H9 (cell line): ENCODE results near the gene RAP1GAP2. TPM values are rescaled to one million over a fixed set of nuclear protein-coding genes. Genes with fewer than 3 reads are reported as not detected.
A peak's percentile ranks its signal among the peaks of the same experiment; 100 is the strongest.

ENCODE experiments used
- DNase-seq: peaks from one replicate; pipeline ENCODE4 v3.0.0-alpha.2; 2017
- H2AFZ ChIP-seq: one replicate; pipeline ENCODE4 v1.6.1; 2013; ENCODE audit warnings: mild to moderate bottlenecking, low read length, control low read depth, moderate library complexity
- H2AK5ac ChIP-seq: 2 replicates; pipeline ENCODE4 v1.6.1; 2013; ENCODE audit warnings: low read length, control low read depth, mixed read lengths; ENCODE audit not compliant: insufficient read length
- H2BK120ac ChIP-seq: one replicate; pipeline ENCODE4 v1.6.1; 2013; ENCODE audit warnings: low read depth, mild to moderate bottlenecking, low read length, control low read depth, inconsistent platforms; ENCODE audit not compliant: poor library complexity, severe bottlenecking
- H2BK12ac ChIP-seq: 2 replicates; pipeline ENCODE4 v1.6.1; 2013; ENCODE audit warnings: low read length, control low read depth, mixed read lengths, low read depth; ENCODE audit not compliant: insufficient read length
- H2BK15ac ChIP-seq: 2 replicates; pipeline ENCODE4 v1.6.1; 2013; ENCODE audit warnings: low read depth, low read length, control low read depth
- H2BK20ac ChIP-seq: one replicate; pipeline ENCODE4 v1.6.1; 2013; ENCODE audit warnings: low read depth, mild to moderate bottlenecking, low read length, control low read depth, inconsistent platforms; ENCODE audit not compliant: poor library complexity, severe bottlenecking
- H2BK5ac ChIP-seq: 2 replicates; pipeline ENCODE4 v1.6.1; 2013; ENCODE audit warnings: low read length, control low read depth, mixed read lengths; ENCODE audit not compliant: insufficient read length
- H3K14ac ChIP-seq: 2 replicates; pipeline ENCODE4 v1.6.1; 2013; ENCODE audit warnings: low read length, control low read depth; ENCODE audit not compliant: insufficient read depth
- H3K18ac ChIP-seq: 2 replicates; pipeline ENCODE4 v1.6.1; 2013; ENCODE audit warnings: low read depth, mild to moderate bottlenecking, mixed read lengths, low read length, control low read depth; ENCODE audit not compliant: insufficient read length
- H3K23ac ChIP-seq: 2 replicates; pipeline ENCODE4 v1.6.1; 2013; ENCODE audit warnings: low read length, control low read depth, mixed read lengths, low read depth; ENCODE audit not compliant: insufficient read length
- H3K23me2 ChIP-seq: 2 replicates; pipeline ENCODE4 v1.6.1; 2013; ENCODE audit warnings: low read depth, mild to moderate bottlenecking, mixed read lengths, low read length, control low read depth; ENCODE audit not compliant: insufficient read length, poor library complexity, severe bottlenecking
- H3K27ac ChIP-seq: 2 replicates; pipeline ENCODE4 v1.5.1; 2013; ENCODE audit warnings: low read length, control low read depth, mixed read lengths, low read depth; ENCODE audit not compliant: insufficient read length
- H3K27me3 ChIP-seq: 2 replicates; pipeline ENCODE4 v1.6.1; 2013; ENCODE audit warnings: low read length, control low read depth, inconsistent platforms; ENCODE audit not compliant: insufficient read depth
- H3K4ac ChIP-seq: 2 replicates; pipeline ENCODE4 v1.6.1; 2013; ENCODE audit warnings: low read depth, mild to moderate bottlenecking, control low read depth, inconsistent platforms, low read length, moderate library complexity
- H3K4me1 ChIP-seq: 2 replicates; pipeline ENCODE4 v1.6.1; 2013; ENCODE audit warnings: low read length, control low read depth, inconsistent platforms; ENCODE audit not compliant: insufficient read depth
- H3K4me2 ChIP-seq: 2 replicates; pipeline ENCODE4 v1.6.1; 2013; ENCODE audit warnings: low read length, control low read depth, mixed read lengths; ENCODE audit not compliant: insufficient read length, insufficient read depth
- H3K56ac ChIP-seq: 2 replicates; pipeline ENCODE4 v1.6.1; 2013; ENCODE audit warnings: low read depth, mild to moderate bottlenecking, mixed read lengths, low read length, control low read depth; ENCODE audit not compliant: insufficient read length
- H3K79me1 ChIP-seq: 2 replicates; pipeline ENCODE4 v1.6.1; 2013; ENCODE audit warnings: low read depth, mild to moderate bottlenecking, moderate library complexity, low read length, control low read depth, inconsistent platforms; ENCODE audit not compliant: insufficient read depth, poor library complexity, severe bottlenecking
- H3K79me2 ChIP-seq: 2 replicates; pipeline ENCODE4 v1.6.1; 2013; ENCODE audit warnings: low read length, control low read depth, inconsistent platforms; ENCODE audit not compliant: insufficient read depth
- H3K9ac ChIP-seq: 2 replicates; pipeline ENCODE4 v1.6.1; 2013; ENCODE audit warnings: low read length, control low read depth, mixed read lengths; ENCODE audit not compliant: insufficient read length; ENCODE audit errors: extremely low read depth
- H3K9me3 ChIP-seq: one replicate; pipeline ENCODE4 v1.6.1; 2013; ENCODE audit warnings: low read depth, low read length, inconsistent platforms; ENCODE audit not compliant: control insufficient read depth
- H3T11ph ChIP-seq: one replicate; pipeline ENCODE4 v1.6.1; 2013; ENCODE audit warnings: mild to moderate bottlenecking, low read length, control low read depth, inconsistent platforms
- H4K20me1 ChIP-seq: one replicate; pipeline ENCODE4 v1.6.1; 2013; ENCODE audit not compliant: control insufficient read depth, insufficient read length, insufficient read depth
- H4K5ac ChIP-seq: 2 replicates; pipeline ENCODE4 v1.6.1; 2013; ENCODE audit warnings: low read depth, mild to moderate bottlenecking, mixed read lengths, low read length, control low read depth; ENCODE audit not compliant: insufficient read length
- H4K8ac ChIP-seq: replicated peaks from 2 replicates; pipeline ENCODE4 v1.6.1; 2013; ENCODE audit warnings: low read length, control low read depth, mixed read lengths, low read depth; ENCODE audit not compliant: insufficient read length
- H4K91ac ChIP-seq: 2 replicates; pipeline ENCODE4 v1.6.1; 2013; ENCODE audit warnings: low read depth, mild to moderate bottlenecking, moderate library complexity, mixed read lengths, low read length, control low read depth; ENCODE audit not compliant: insufficient read length
- H3K27ac Mint-ChIP-seq, 3 experiments: 2 replicates in 2 of 3; 3 replicates in 1 of 3; pipeline ENCODE4 v1.8.0; 2020 to 2021; ENCODE audit warnings: mixed read lengths in 3 of 3, mild to moderate bottlenecking in 1 of 3, moderate library complexity in 1 of 3
- H3K27me3 Mint-ChIP-seq: 2 replicates; pipeline ENCODE4 v1.8.0; 2021; ENCODE audit warnings: low read depth, mild to moderate bottlenecking, moderate library complexity, mixed read lengths
- H3K36me3 Mint-ChIP-seq, 3 experiments: 2 replicates in 2 of 3; 3 replicates in 1 of 3; pipeline ENCODE4 v1.8.0; 2020 to 2021; ENCODE audit warnings: low read depth in 3 of 3, mixed read lengths in 3 of 3; ENCODE audit not compliant: insufficient read depth in 1 of 3
- H3K4me1 Mint-ChIP-seq, 2 experiments: 2 replicates each; pipeline ENCODE4 v1.8.0; 2020; ENCODE audit warnings: mixed read lengths in 2 of 2
- H3K4me3 Mint-ChIP-seq, 2 experiments: 2 replicates in 1 of 2; 3 replicates in 1 of 2; pipeline ENCODE4 v1.8.0; 2020 to 2021; ENCODE audit warnings: mild to moderate bottlenecking in 2 of 2, mixed read lengths in 2 of 2, moderate library complexity in 1 of 2
- H3K9me3 Mint-ChIP-seq, 2 experiments: 2 replicates in 1 of 2; 3 replicates in 1 of 2; pipeline ENCODE4 v1.8.0; 2020; ENCODE audit warnings: mild to moderate bottlenecking in 2 of 2, mixed read lengths in 2 of 2, moderate library complexity in 1 of 2
- CTCF ChIP-seq: fragments of 200-600 bp; sonication (generic); conservative IDR thresholded peaks from 3 replicates; pipeline ENCODE4 v1.8.0; 2021; ENCODE audit warnings: antibody characterized with exemption, mild to moderate bottlenecking
- WGBS: extraction: QIAGEN DNeasy Blood & Tissue Kit; methylation state at CpG from one replicate; pipeline ENCODE4 v1.1.7; 2013; ENCODE audit warnings: missing lambda C conversion rate, low lambda C conversion rate, mixed read lengths; ENCODE audit not compliant: insufficient read length; ENCODE audit errors: extremely low coverage; 5-methylcytosine and 5-hydroxymethylcytosine counted together
- total RNA-seq: library from RNA; stranded (reverse); gene quantifications from 2 replicates; pipeline ENCODE4 v1.2.1, GENCODE V29; 2021

RAP1GAP2 gene
- total RNA-seq, 1 experiment from 2014 or later = 33.8 TPM

GRCh38 chr17:2875608-2876007 lies 79.4 kb downstream of the RAP1GAP2 start:
- no peak overlapping the region for H3K23ac ChIP-seq
- DNase-seq = peak; percentile 35
- no peak overlapping the region; the same call in 1 of the 2 replicates for H3K14ac ChIP-seq
- H3K4me1 ChIP-seq = peaks cover 15% of the 10 kb centered on the region; the same call in 1 of the 2 replicates
- H2BK15ac ChIP-seq = no peak overlapping the region
- no peak overlapping the region for H3K4ac ChIP-seq
- no peak for TF ChIP-seq CTCF
- no peak overlapping the region for H2BK5ac ChIP-seq
- H3K9me3 Mint-ChIP-seq = no peaks in the 10 kb centered on the region; a peak in 2 of 5 replicates
- H3K23me2 ChIP-seq = peaks cover 3% of the 10 kb centered on the region
- no peak overlapping the region for H3K9ac ChIP-seq
- peak overlapping the region; percentile 96 for H3K27ac ChIP-seq
- H2AK5ac ChIP-seq = no peak overlapping the region
- H2BK12ac ChIP-seq = peak overlapping the region; percentile 80
- H3K27me3 Mint-ChIP-seq = no peaks in the 10 kb centered on the region; the same call in 1 of the 2 replicates
- WGBS = no CpG with 5 or more reads among the region's 13 CpGs
- H4K20me1 ChIP-seq = no peaks in the 10 kb centered on the region
- no peaks in the 10 kb centered on the region for H3K9me3 ChIP-seq
- H3K36me3 Mint-ChIP-seq = peaks cover 0 to 9% (median 4%) of the 10 kb centered on the region in 3 experiments; a peak in 4 of 7 replicates
- 0 out of 5 replicates have a peak overlapping the region, but pooled peaks of 1 of the 2 experiments have one; percentile 13 for H3K4me3 Mint-ChIP-seq
- no peak overlapping the region for H3T11ph ChIP-seq
- peak overlapping the region; percentile 85 for H4K91ac ChIP-seq
- H2BK20ac ChIP-seq = no peak overlapping the region
- no peak overlapping the region for H4K5ac ChIP-seq
- H3K79me1 ChIP-seq = no peaks in the 10 kb centered on the region
- H3K79me2 ChIP-seq = no peaks in the 10 kb centered on the region; the same call in 1 of the 2 replicates
- peak overlapping the region; percentile 74 for H3K18ac ChIP-seq
- no peak overlapping the region for H2AFZ ChIP-seq
- no peak overlapping the region for H3K56ac ChIP-seq
- H4K8ac ChIP-seq = no peak overlapping the region
- H3K27ac Mint-ChIP-seq = peak overlapping the region; percentile 66 to 96 (median 90)
- H3K27me3 ChIP-seq = no peaks in the 10 kb centered on the region
- H3K4me1 Mint-ChIP-seq = peaks cover 57 to 75% of the 10 kb centered on the region in 2 experiments
- no peak overlapping the region for H3K4me2 ChIP-seq
- no peak overlapping the region for H2BK120ac ChIP-seq
